ENCODE data around the gene ALLC.

DNA sequence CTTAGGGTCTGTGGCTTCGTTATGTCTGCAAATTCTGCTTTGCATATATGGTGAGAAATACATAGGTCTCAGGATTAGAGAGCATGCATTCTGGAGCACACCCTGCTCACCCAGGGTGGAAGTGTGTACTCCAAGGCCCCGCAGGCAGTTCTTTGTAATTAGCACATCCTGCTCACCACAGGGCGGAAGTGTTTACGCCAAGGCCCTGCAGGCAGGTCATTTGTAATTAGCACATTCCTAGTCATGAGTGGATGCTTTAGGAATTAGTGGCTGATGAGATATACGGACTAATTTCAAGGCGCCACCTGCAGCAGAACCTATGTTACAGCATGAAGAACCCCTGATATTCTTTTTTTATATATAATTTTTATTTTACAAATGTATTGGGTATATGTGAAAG, 4.2 kb downstream of the ALLC start:
- TF ChIP-seq EZH2 (IDR thresholded peaks at IDR 0.05; ENCODE audit: borderline replicate concordance, low read length), result no peak
- TF ChIP-seq, protein P1, sequence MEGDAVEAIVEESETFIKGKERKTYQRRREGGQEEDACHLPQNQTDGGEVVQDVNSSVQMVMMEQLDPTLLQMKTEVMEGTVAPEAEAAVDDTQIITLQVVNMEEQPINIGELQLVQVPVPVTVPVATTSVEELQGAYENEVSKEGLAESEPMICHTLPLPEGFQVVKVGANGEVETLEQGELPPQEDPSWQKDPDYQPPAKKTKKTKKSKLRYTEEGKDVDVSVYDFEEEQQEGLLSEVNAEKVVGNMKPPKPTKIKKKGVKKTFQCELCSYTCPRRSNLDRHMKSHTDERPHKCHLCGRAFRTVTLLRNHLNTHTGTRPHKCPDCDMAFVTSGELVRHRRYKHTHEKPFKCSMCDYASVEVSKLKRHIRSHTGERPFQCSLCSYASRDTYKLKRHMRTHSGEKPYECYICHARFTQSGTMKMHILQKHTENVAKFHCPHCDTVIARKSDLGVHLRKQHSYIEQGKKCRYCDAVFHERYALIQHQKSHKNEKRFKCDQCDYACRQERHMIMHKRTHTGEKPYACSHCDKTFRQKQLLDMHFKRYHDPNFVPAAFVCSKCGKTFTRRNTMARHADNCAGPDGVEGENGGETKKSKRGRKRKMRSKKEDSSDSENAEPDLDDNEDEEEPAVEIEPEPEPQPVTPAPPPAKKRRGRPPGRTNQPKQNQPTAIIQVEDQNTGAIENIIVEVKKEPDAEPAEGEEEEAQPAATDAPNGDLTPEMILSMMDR (conservative IDR thresholded peaks at IDR 0.05 in 1 of 2, IDR thresholded peaks at IDR 0.05 in 1 of 2; ENCODE audit: extremely low read depth in 1 of 2, insufficient read depth in 1 of 2, low read depth in 1 of 2, low read length in 2 of 2), result peak; percentile 11 to 18
